ENCODE measurements around the gene MRPL18. TPM values are rescaled to one million over a fixed set of nuclear protein-coding genes. Genes with fewer than 3 reads are reported as not detected.

The MRPL18 gene
- total and polyA plus RNA-seq, 2 of the 4 experiments (the other 2 are of a cell fraction), result 53.4 to 56.8 TPM

- H2BK15ac ChIP-seq (ENCODE audit: low read depth, low read length), result no peak overlapping the region
- no peak overlapping the region for H4K91ac ChIP-seq (ENCODE audit: insufficient read depth, low read depth, low read length)
- H2BK20ac ChIP-seq (ENCODE audit: low read depth, low read length), result no peak overlapping the region
- H3K27me3 ChIP-seq (ENCODE audit: control insufficient read depth, insufficient read depth, low read length), result no peaks in the 10 kb centered on the region
- H2AK9ac ChIP-seq (replicated peaks; ENCODE audit: low read depth, low read length, poor library complexity), result no peak overlapping the region
- H3K4me1 ChIP-seq (ENCODE audit: control insufficient read depth, insufficient read depth, low read length), result peaks cover 4% of the 10 kb centered on the region
- BruUV-seq (replicated peaks), result no TSS peak
- CTCF ChIA-PET, result no interaction called here
- no peak overlapping the region for H4K8ac ChIP-seq (ENCODE audit: low read depth in 2 of 2, low read length in 2 of 2)
- no peak for TF ChIP-seq SMC3 (IDR thresholded peaks at IDR 0.05; ENCODE audit: low read depth, low read length)
- no peak for TF ChIP-seq ELK1 (IDR thresholded peaks at IDR 0.05; ENCODE audit: borderline replicate concordance, low read depth, low read length)
- no peak for TF ChIP-seq MAZ (IDR thresholded peaks at IDR 0.05; ENCODE audit: borderline replicate concordance, low read depth, low read length)
- no peak for TF ChIP-seq CEBPB (IDR thresholded peaks at IDR 0.05; ENCODE audit: low read depth, low read length)
- no peak for TF ChIP-seq BHLHE40 (IDR thresholded peaks at IDR 0.05; ENCODE audit: low read depth, low read length)
- in situ Hi-C loops (cut with MboI; ENCODE audit: low sequenced_read_pairs) (no loop called here), intact Hi-C loops (cut with micrococcal nuclease) (no loop called here), dilution Hi-C loops (cut with HindIII; ENCODE audit: low sequenced_read_pairs, unreplicated experiment) (no loop called here)
- H3K4ac ChIP-seq (ENCODE audit: low read depth, low read length), result no peak overlapping the region
- no peak overlapping the region for H3K9ac ChIP-seq (ENCODE audit: low read depth, low read length)
- H2AK5ac ChIP-seq (ENCODE audit: low read depth, low read length), result no peak overlapping the region
- DNase-seq (no peak), ATAC-seq (ENCODE audit: low read depth) (no peak; the same call in 1 of the 2 replicates)
- H3K14ac ChIP-seq (replicated peaks; ENCODE audit: low read depth, low read length), result no peak overlapping the region
- peaks cover 42% of the 10 kb centered on the region for H3K36me3 ChIP-seq (ENCODE audit: control insufficient read depth, insufficient read depth, low read length)
- no peak overlapping the region for H4K5ac ChIP-seq (ENCODE audit: low read depth, low read length)
- peaks cover 10% of the 10 kb centered on the region for H3K9me1 ChIP-seq (ENCODE audit: insufficient read depth, low read length)
- H4K20me1 ChIP-seq (ENCODE audit: insufficient read depth, low read length), result peaks cover 16% of the 10 kb centered on the region
- H3K18ac ChIP-seq (ENCODE audit: low read depth, low read length), result no peak overlapping the region
- H3K79me1 ChIP-seq (ENCODE audit: low read depth in 1 of 2, low read length in 2 of 2), result peaks cover 28 to 29% of the 10 kb centered on the region in 2 experiments
- H3K56ac ChIP-seq (ENCODE audit: extremely low read depth, insufficient read depth, low read length), result no peak overlapping the region
- H2BK120ac ChIP-seq (ENCODE audit: low read depth, low read length), result no peak overlapping the region
- no peak overlapping the region for H3K4me2 ChIP-seq (ENCODE audit: low read depth, low read length)
- H2AFZ ChIP-seq (replicated peaks; ENCODE audit: low read length, poor library complexity), result no peak overlapping the region
- no peak overlapping the region for H2BK5ac ChIP-seq (ENCODE audit: low read depth, low read length, poor library complexity, severe bottlenecking)
- WGBS, 2 experiments (ENCODE audit: extremely low coverage in 2 of 2, insufficient read length in 1 of 2), result 79% methylated on average over 3 of the region's 15 CpGs; no CpG with 5 or more reads in 1 of the 2 experiments
- no peaks in the 10 kb centered on the region for H3K9me3 ChIP-seq (ENCODE audit: control insufficient read depth, insufficient read depth, low read length)
- no peak overlapping the region for H3K4me3 ChIP-seq (ENCODE audit: insufficient read depth, low read depth, low read length)
- POLR2A ChIA-PET (ENCODE audit: unreplicated experiment), result interaction anchor here (1.0 kb wide), 1 partner anchor 28 kb away, joined by 3 read pairs; the partner anchor contains the start of gene WTAP
- no peak overlapping the region for H3K23ac ChIP-seq (ENCODE audit: low read depth, low read length)
- H3K27ac ChIP-seq (ENCODE audit: insufficient read depth, low read length), result no peak overlapping the region
Measured at GRCh38 chr6:159754959-159755914, 35.0 kb upstream of the MRPL18 start.
